HG02678 (cell line): ENCODE results near the gene PRKAR1B.

ENCODE experiments used
- ATAC-seq: cut with Tn5 transposase; IDR thresholded peaks from one replicate; pipeline ENCODE4 v1.9.1; 2021; ENCODE audit warnings: mild to moderate bottlenecking, moderate library complexity; ENCODE audit not compliant: unreplicated experiment

PRKAR1B gene

GRCh38 chr7:741850-742249 lies 14.8 kb upstream of the PRKAR1B start:
- no peak for ATAC-seq

- no peak for ATAC-seq
Measured at GRCh38 chr7:741191-741671, 14.2 kb upstream of the PRKAR1B start.

GRCh38 chr7:739983-740942 lies 13.2 kb upstream of the PRKAR1B start:
- no peak for ATAC-seq

- no peak for ATAC-seq
Measured at GRCh38 chr7:739455-739982, 12.4 kb upstream of the PRKAR1B start.

- no peak for ATAC-seq
Measured at GRCh38 chr7:738723-739454, 11.8 kb upstream of the PRKAR1B start.

- ATAC-seq, result no peak
Measured at GRCh38 chr7:738241-738640, 11.2 kb upstream of the PRKAR1B start.

GRCh38 chr7:734808-735207 lies 7.7 kb upstream of the PRKAR1B start:
- no peak for ATAC-seq

- no peak for ATAC-seq
Measured at GRCh38 chr7:734214-734613, 7.1 kb upstream of the PRKAR1B start.

- ATAC-seq, result no peak
Measured at GRCh38 chr7:732556-732955, 5.5 kb upstream of the PRKAR1B start.

- no peak for ATAC-seq
Measured at GRCh38 chr7:732094-732541, 5.0 kb upstream of the PRKAR1B start.

- no peak for ATAC-seq
Measured at GRCh38 chr7:731440-732085, 4.5 kb upstream of the PRKAR1B start.

GRCh38 chr7:730501-731439 lies 3.7 kb upstream of the PRKAR1B start:
- no peak for ATAC-seq

- ATAC-seq, result no peak
Measured at GRCh38 chr7:729140-730000, 2.3 kb upstream of the PRKAR1B start.

GRCh38 chr7:728602-729001 lies 1.5 kb upstream of the PRKAR1B start:
- ATAC-seq, result no peak

- no peak for ATAC-seq
Measured at GRCh38 chr7:727806-728460, 852 bp upstream of the PRKAR1B start.

GRCh38 chr7:726854-727103 lies 302 bp downstream of the PRKAR1B start:
- peak; percentile 42 for ATAC-seq

- ATAC-seq, result peak; percentile 90
Measured at GRCh38 chr7:726084-726853, 812 bp downstream of the PRKAR1B start, which contains the start of gene DNAAF5. DNAAF5 (plus strand) TSS chr7:726699; CDS start chr7:726721, 22 bp downstream.
